Measurements from ENCODE around the gene CNN3. TPM values are rescaled to one million over a fixed set of nuclear protein-coding genes. Genes with fewer than 3 reads are reported as not detected.

The CNN3 gene
- total RNA-seq, 2 donors from 2014 or later: 275 to 308 TPM

DNA sequence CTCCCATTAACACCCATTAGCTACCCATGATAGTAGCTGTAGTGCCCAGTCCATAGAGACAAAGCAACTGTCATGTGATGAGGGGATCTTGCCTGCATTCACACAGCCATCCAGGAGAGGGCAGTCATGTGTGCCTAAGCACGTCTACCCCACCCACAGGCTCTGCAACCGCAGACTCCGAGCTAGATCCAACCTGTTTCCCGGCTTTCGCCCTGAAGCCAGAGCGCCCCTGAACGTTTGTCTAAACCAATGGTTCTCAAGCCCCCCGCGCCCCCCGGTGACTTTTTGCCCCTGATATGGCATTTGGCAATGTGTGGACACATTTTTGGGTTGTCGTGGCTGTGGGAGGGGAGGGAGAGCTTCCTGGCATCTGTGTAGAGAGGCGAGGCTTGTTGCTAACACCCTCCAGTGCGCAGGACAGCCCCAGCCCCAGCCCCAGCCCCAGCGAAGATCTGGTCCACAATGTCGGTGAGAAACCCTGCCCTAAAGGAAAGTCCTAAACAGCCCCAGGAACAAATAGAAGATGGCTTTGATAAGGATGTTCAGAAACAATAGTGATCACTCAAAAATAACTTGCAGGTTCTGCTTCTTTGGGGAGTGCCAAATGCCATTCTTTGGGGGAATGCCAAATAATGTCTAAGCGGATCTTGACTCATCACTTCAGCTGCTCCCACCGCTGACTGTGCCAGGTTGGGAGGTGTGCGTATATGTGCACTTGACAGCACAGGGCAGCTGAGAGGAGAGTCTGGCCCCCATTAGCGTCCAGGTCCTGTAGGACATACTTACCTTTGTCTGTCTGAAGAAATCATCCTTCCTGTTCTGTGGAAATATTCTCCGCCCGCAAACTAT lies 72.2 kb downstream of the CNN3 start:
- TF ChIP-seq, protein P1, sequence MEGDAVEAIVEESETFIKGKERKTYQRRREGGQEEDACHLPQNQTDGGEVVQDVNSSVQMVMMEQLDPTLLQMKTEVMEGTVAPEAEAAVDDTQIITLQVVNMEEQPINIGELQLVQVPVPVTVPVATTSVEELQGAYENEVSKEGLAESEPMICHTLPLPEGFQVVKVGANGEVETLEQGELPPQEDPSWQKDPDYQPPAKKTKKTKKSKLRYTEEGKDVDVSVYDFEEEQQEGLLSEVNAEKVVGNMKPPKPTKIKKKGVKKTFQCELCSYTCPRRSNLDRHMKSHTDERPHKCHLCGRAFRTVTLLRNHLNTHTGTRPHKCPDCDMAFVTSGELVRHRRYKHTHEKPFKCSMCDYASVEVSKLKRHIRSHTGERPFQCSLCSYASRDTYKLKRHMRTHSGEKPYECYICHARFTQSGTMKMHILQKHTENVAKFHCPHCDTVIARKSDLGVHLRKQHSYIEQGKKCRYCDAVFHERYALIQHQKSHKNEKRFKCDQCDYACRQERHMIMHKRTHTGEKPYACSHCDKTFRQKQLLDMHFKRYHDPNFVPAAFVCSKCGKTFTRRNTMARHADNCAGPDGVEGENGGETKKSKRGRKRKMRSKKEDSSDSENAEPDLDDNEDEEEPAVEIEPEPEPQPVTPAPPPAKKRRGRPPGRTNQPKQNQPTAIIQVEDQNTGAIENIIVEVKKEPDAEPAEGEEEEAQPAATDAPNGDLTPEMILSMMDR (conservative IDR thresholded peaks at IDR 0.05): peak; percentile 95
- Mint-ChIP-seq H3K27ac (no peak overlapping the region), H3K4me1 (peaks cover 7% of the 10 kb centered on the region), H3K9me3 (no peaks in the 10 kb centered on the region), H3K36me3 (ENCODE audit: low read depth) (no peaks in the 10 kb centered on the region), H3K4me3 (no peak overlapping the region), H3K27me3 (ENCODE audit: insufficient read depth) (no peaks in the 10 kb centered on the region)
- Histone ChIP-seq H3K4me1 (ENCODE audit: control insufficient read depth, insufficient read depth, low read length) (peaks cover 2% of the 10 kb centered on the region), H3K36me3 (ENCODE audit: control insufficient read depth, insufficient read depth, low read length) (no peaks in the 10 kb centered on the region), H3K9ac (ENCODE audit: extremely low read depth, low read length, poor library complexity, severe bottlenecking) (no peak overlapping the region), H3K4me3 (ENCODE audit: low read length) (peak overlapping the region; percentile 58), H3K27me3 (ENCODE audit: control insufficient read depth, insufficient read depth, low read length, poor library complexity, severe bottlenecking) (peaks cover 10% of the 10 kb centered on the region), H3K9me3 (ENCODE audit: control insufficient read depth, low read length) (no peaks in the 10 kb centered on the region), H3K27ac (ENCODE audit: low read depth, low read length) (no peak overlapping the region)
- 38 to 52% methylated on average over 12 to 21 of the region's 21 CpGs for WGBS, 2 experiments (ENCODE audit: insufficient coverage in 1 of 2, insufficient read length in 1 of 2)
- peak; percentile 94 for DNase-seq

GRCh38 chr1:94852788-94853187 lies 74.1 kb downstream of the CNN3 start:
- no peaks in the 10 kb centered on the region for H3K36me3 Mint-ChIP-seq (ENCODE audit: low read depth)
- TF ChIP-seq, protein P1 (conservative IDR thresholded peaks at IDR 0.05): peak; percentile 18
- WGBS, 2 experiments (ENCODE audit: insufficient coverage in 1 of 2, insufficient read length in 1 of 2): 79 to 84% methylated on average over 2 of the region's 2 CpGs
- Histone ChIP-seq H3K4me1 (ENCODE audit: control insufficient read depth, insufficient read depth, low read length) (peaks cover 2% of the 10 kb centered on the region), H3K4me3 (ENCODE audit: low read length) (no peak overlapping the region), H3K27me3 (ENCODE audit: control insufficient read depth, insufficient read depth, low read length, poor library complexity, severe bottlenecking) (peaks cover 10% of the 10 kb centered on the region), H3K27ac (ENCODE audit: low read depth, low read length) (no peak overlapping the region), H3K9ac (ENCODE audit: extremely low read depth, low read length, poor library complexity, severe bottlenecking) (no peak overlapping the region), H3K36me3 (ENCODE audit: control insufficient read depth, insufficient read depth, low read length) (no peaks in the 10 kb centered on the region), H3K9me3 (ENCODE audit: control insufficient read depth, low read length) (no peaks in the 10 kb centered on the region)
- DNase-seq: no peak
- H3K9me3 Mint-ChIP-seq: no peaks in the 10 kb centered on the region
- H3K4me1 Mint-ChIP-seq: no peaks in the 10 kb centered on the region
- no peaks in the 10 kb centered on the region for H3K27me3 Mint-ChIP-seq (ENCODE audit: insufficient read depth)
- no peak overlapping the region for H3K27ac Mint-ChIP-seq
- no peak overlapping the region for H3K4me3 Mint-ChIP-seq

DNA sequence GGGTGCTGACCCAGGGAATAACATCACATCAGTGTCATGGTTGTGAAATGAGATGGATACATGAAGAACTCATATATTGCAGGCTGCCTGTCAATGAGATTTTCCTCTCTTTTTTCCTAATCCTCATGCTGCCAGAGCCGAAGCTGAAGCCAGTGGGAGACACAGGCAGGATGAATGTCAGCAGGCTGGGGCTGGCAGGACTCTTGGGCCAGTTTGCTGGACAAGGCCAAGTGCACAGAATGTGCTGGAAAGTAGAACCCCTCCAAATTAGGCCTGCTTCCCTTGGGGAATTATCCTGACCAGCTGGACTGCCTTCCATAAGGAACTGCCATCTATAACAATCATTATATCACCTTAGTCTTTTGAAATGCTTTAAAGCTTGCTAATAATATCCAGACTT lies 75.3 kb downstream of the CNN3 start:
- H3K9me3 Mint-ChIP-seq: no peaks in the 10 kb centered on the region
- no peaks in the 10 kb centered on the region for H3K27me3 Mint-ChIP-seq (ENCODE audit: insufficient read depth)
- peaks cover 2% of the 10 kb centered on the region for H3K4me1 ChIP-seq (ENCODE audit: control insufficient read depth, insufficient read depth, low read length)
- H3K4me1 Mint-ChIP-seq: no peaks in the 10 kb centered on the region
- peaks cover 10% of the 10 kb centered on the region for H3K27me3 ChIP-seq (ENCODE audit: control insufficient read depth, insufficient read depth, low read length, poor library complexity, severe bottlenecking)
- H3K27ac Mint-ChIP-seq: no peak overlapping the region
- WGBS, 2 experiments (ENCODE audit: insufficient coverage in 1 of 2, insufficient read length in 1 of 2): 90% methylated on average over 1 of the region's 1 CpG; no CpG with 5 or more reads in 1 of the 2 experiments
- no peak overlapping the region for H3K4me3 Mint-ChIP-seq
- no peak overlapping the region for H3K9ac ChIP-seq (ENCODE audit: extremely low read depth, low read length, poor library complexity, severe bottlenecking)
- H3K4me3 ChIP-seq (ENCODE audit: low read length): no peak overlapping the region
- TF ChIP-seq, protein P1 (conservative IDR thresholded peaks at IDR 0.05): no peak
- DNase-seq: no peak
- H3K27ac ChIP-seq (ENCODE audit: low read depth, low read length): no peak overlapping the region
- no peaks in the 10 kb centered on the region for H3K36me3 Mint-ChIP-seq (ENCODE audit: low read depth)
- no peaks in the 10 kb centered on the region for H3K9me3 ChIP-seq (ENCODE audit: control insufficient read depth, low read length)
- H3K36me3 ChIP-seq (ENCODE audit: control insufficient read depth, insufficient read depth, low read length): no peaks in the 10 kb centered on the region

Other genes starting within 250 kb of the CNN3 start
- gene SLC44A3, start 106.8 kb downstream of the CNN3 start, total RNA-seq: 1 to 10 TPM; 5.5 to 6.3 TPM
- gene ALG14, start 145.8 kb upstream of the CNN3 start, total RNA-seq: 1 to 10 TPM; 5.9 to 7.0 TPM
- gene TLCD4, start 190.2 kb upstream of the CNN3 start, total RNA-seq: 10 to 100 TPM in 1 of 2 donors, 1 to 10 TPM in 1; 6.4 to 19.3 TPM

All from endodermal cell (in vitro differentiated cells).